HG03064 (cell line): ENCODE measurements around the gene SYNJ2.

Experiments used
- ATAC-seq: cut with Tn5 transposase; IDR thresholded peaks from one replicate; pipeline ENCODE4 v1.9.1; 2021; ENCODE audit warnings: low read depth; ENCODE audit not compliant: unreplicated experiment

SYNJ2 gene

GRCh38 chr6:158039178-158039557 lies 57.5 kb downstream of the SYNJ2 start:
- ATAC-seq = no peak

DNA sequence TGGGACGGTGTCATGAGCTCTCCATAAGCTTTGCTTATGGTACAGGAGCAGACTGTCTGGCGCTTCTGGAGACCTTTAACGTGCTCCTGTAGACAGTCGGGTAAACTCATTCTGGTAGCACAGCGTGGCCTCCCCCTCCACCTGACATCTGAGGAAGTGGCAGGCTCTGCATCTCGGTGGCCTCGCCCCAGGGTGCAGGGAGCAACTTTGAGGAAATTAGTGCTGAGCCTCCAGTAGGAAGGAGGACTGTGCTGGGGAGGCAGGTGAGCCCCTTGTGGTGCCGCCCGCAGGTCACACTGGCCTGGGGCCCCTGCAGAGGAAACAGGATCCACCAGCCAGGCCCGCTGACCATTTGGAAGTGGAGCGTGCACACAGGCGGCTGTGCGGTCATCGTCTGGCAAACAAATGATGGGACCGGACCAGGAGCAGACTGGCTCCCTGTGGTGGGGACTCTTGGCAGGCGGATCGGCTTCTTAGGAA lies 57.9 kb downstream of the SYNJ2 start:
- no peak for ATAC-seq

DNA sequence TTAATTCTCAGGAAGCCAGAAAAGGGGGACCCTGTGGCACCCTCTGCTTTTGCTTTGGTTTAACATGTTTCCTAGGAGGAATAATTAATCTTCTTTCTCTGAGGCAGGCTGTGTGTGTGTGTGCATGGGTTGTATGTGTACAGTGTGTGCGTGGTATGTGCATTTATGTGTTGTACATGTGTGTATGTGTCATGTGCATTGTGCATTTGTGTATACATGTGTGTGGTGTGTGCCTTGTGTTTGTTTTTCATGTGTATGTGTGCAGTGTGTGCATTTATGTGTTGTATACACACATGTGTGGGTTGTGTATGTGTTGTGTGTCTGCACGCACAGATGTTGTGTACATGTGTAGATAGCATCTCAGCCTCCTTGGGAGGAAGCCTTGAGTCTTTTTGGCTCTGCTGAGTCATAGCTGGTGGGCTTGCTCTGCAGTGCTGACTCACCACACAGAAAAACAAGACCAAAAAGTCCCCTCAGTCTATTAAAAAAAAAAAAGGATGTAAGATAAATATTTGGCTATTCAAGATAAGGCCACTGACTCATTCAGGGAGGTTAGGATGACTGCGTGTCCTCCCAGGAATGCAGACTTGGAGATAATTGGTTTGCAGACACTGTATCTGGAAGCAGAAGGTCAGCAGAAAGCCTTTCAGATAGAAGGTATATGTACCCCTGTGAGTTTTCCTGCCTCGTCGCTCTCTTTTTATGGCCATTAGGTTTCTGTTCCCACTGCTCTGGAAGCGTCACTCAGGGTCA lies 58.6 kb downstream of the SYNJ2 start:
- no peak for ATAC-seq

DNA sequence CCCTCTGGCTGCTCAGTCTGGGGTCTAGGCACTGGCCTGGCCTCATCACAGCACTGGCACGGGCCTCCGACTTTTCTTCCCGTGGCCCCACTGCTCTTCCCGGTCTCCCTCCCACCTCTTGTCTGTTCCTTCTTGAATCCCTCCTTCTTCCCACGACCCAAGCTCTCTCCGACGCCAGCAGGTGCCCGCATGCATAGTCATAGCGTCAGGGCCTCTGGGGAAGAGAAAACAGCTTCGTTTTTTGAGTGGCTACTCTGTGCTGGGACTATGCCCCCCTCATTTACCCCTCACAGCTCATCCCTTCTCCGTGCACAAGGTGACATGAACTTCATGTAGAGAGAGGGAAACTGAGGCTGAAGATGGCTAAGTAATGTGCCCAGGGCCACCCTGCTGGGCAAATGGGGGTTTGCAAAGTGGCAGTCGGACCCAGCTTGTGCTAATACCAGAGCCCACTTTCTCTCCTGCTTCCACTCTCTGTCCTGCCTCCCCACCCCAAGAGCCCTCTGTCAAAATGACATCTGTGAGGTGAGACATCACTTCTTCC lies 59.2 kb downstream of the SYNJ2 start:
- ATAC-seq = no peak

GRCh38 chr6:158041370-158041769 lies 59.7 kb downstream of the SYNJ2 start:
- ATAC-seq = no peak

GRCh38 chr6:158041788-158042187 lies 60.1 kb downstream of the SYNJ2 start:
- no peak for ATAC-seq

- ATAC-seq = no peak
Measured at GRCh38 chr6:158042245-158042798, 60.7 kb downstream of the SYNJ2 start.

DNA sequence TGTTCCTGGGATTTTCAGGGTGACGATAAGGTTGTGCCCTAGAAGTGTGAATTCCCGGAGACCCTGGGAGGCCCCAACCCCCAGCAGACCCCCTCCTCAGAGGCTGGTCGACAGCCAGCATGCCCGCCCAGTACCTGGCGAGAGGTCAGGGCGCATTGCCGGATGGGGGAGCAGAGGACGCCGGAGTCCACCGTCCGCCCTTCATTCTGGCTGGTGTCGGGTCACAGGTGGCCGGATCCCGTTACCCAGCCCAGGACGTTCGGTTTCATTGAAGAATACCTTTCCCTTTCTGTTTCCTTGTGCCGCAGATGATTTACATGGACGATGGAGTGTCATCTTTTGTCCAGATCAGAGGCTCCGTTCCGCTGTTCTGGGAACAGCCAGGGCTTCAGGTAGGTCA lies 61.3 kb downstream of the SYNJ2 start:
- no peak for ATAC-seq

DNA sequence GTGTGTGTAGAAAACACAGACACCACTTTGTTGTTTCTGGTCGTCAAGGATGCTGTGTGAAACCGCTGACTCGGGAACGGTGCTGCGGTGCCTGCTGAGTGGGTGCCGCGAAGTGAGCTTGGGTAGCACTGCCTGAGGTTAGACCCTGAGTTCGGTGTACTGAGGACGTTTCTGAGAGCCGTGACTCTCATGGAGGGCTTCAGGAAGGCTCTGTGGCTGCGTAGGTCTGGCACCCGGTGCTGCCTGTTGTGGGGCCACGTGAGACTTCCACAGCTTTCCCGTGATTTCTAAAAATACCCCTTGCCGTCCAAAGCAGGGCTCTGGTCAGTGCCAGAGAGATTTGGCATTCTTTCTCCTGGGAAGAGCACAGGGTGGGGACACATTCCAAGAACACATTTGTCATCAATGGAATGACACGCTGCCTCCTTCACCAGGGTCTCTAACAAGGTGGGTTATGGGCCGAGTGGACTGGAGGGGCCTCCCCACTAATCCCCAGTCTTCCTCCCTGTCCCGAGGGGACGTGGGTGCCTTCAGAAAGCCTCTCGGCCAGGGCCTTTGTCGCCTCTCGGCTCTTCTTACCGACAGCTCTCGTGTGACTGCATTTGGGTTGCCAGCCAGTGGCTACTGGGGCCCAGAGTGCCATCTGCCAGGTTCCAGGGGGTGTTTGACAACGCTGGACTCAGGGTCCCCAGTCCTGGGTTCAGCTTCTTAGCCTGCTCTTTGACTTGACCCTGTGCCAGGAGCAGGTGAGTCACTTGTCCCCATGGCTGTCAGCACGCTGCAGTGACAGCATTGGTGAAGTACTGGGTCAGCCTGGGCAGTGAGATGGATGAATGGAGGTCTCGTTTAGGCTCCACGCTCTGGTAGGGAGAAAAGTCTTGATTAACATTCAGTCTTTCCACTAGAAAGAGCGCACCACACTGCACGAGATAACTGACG lies 62.2 kb downstream of the SYNJ2 start:
- ATAC-seq = no peak

- no peak for ATAC-seq
Measured at GRCh38 chr6:158044525-158044888, 62.8 kb downstream of the SYNJ2 start.

GRCh38 chr6:158046201-158047126 lies 64.8 kb downstream of the SYNJ2 start:
- ATAC-seq = no peak

GRCh38 chr6:158047127-158047518 lies 65.5 kb downstream of the SYNJ2 start:
- ATAC-seq = no peak

- no peak for ATAC-seq
Measured at GRCh38 chr6:158047563-158048323, 66.1 kb downstream of the SYNJ2 start.

DNA sequence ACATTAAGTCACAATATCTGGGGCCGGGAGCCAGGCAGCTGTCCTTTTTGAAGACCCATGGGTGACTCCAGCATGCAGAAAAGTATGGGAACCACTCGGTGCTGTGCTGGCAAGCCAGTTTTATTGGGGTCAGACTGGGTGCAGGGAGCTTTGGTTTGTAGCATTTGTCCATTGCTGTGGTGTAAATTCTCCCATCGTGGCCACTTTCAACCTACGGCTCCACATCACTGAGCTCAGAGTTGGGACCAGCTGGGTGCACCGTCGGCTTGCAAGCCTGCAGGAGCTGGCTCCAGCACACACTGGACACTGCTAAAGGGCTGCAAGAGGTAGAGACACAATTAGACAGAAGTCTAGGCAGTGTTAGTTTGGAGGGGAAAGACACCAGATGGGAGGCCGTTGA lies 66.9 kb downstream of the SYNJ2 start:
- no peak for ATAC-seq

- ATAC-seq = no peak
Measured at GRCh38 chr6:158049055-158050028, 67.7 kb downstream of the SYNJ2 start.

GRCh38 chr6:158050107-158050735 lies 68.6 kb downstream of the SYNJ2 start:
- ATAC-seq = no peak

DNA sequence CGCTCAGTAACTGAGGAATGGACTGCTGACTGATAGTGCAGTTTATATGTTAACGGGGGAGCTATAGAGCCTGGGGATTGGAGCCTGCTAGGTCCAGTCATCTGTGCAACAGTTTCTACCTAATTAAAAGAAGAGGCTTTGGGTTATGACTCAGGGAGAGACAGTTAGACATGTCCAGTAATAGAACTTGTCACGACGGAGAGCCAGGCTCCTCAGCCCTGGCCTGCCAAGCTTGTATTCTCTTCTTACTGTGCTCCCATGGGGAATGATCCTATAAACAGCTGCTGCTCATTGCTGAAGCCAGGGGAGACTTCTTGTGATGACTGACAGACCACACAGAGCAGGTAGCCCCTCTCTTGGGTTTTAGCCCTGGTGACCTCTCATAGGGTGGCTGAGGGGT lies 69.3 kb downstream of the SYNJ2 start:
- ATAC-seq = no peak

DNA sequence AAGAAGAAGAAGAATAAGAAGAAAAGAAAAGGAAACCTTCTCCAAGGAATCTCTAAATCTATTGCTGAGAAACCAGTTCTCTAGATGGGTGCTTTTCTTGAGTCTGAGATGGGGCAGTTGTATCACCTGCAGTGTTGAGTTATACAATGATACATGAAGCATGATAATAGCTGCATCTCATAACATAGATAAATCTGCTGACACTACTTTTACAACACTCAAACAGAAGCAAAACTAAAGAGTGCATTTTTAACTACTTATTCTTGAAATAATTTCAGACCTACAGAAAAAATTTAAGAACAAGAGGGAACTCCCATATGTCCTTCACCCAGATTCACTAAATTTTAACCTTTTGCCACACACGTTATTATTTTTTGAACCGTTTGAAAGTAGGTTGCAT lies 70.3 kb downstream of the SYNJ2 start:
- no peak for ATAC-seq
